Measurements from ENCODE around the gene KLK1.

DNA sequence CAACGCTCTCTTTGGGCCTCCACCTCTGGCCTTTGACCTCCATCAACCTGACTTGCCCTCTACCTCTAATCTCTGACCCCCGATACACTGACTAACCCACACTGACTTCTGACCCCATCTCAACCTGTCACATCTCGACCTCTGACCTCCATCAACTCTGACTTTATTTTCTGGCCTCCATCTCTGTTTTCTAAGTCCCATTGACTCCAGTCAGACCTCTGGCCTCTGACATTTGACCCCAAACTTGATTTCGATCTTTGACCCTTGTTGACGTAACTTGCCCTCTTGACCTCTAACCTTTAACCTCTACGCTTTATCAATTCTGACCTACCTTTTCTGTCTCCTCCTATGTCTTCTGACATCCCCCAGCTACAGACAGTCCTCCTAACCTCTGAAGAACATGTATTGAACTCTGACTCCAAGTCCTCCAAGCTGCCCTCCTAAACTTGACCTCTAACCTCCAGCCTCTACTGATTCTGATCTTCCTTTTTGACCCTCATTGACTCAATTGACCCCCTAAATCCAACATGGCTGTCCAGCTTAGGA lies 32.6 kb downstream of the KLK1 start:
- TF ChIP-seq CTCF (IDR thresholded peaks at IDR 0.05 in 8 of 11, conservative IDR thresholded peaks at IDR 0.05 in 3 of 11) (no peak), POLR2A (IDR thresholded peaks at IDR 0.05) (no peak), POLR2AphosphoS5 (IDR thresholded peaks at IDR 0.05) (no peak)
